Smooth muscle cell (in vitro differentiated cells): ENCODE results near the gene PTGES2. TPM values are rescaled to one million over a fixed set of nuclear protein-coding genes. Genes with fewer than 3 reads are reported as not detected.

Experiments
- DNase-seq: peaks from one replicate; lab custom pipeline; 2025; ENCODE audit not compliant: unreplicated experiment; lab: John Stamatoyannopoulos, UW
- H2AFZ ChIP-seq: fragments of 200-600 bp; sonication (generic); 2 replicates; pipeline ENCODE4 v1.6.0; 2016; ENCODE audit warnings: antibody characterized with exemption, low read depth, mild to moderate bottlenecking
- H3F3A ChIP-seq: fragments of 200-600 bp; sonication (generic); 2 replicates; pipeline ENCODE4 v1.6.0; 2017; ENCODE audit warnings: antibody characterized with exemption, low read depth
- H3K27ac ChIP-seq: fragments of 200-600 bp; sonication (generic); 2 replicates; pipeline ENCODE4 v1.5.1; 2016; ENCODE audit warnings: low read depth, mild to moderate bottlenecking
- H3K27me3 ChIP-seq: fragments of 200-600 bp; sonication (generic); 2 replicates; pipeline ENCODE4 v1.6.1; 2016; ENCODE audit warnings: low read depth, mild to moderate bottlenecking
- H3K36me3 ChIP-seq: fragments of 200-600 bp; sonication (generic); 2 replicates; pipeline ENCODE4 v1.5.1; 2016; ENCODE audit warnings: low read depth
- H3K4me1 ChIP-seq: fragments of 200-600 bp; sonication (generic); 2 replicates; pipeline ENCODE4 v1.5.1; 2016; ENCODE audit warnings: low read depth
- H3K4me2 ChIP-seq: fragments of 200-600 bp; sonication (generic); 2 replicates; pipeline ENCODE4 v1.6.0; 2016; ENCODE audit warnings: mild to moderate bottlenecking
- H3K4me3 ChIP-seq: fragments of 200-600 bp; sonication (generic); 2 replicates; pipeline ENCODE4 v1.5.1; 2016; ENCODE audit warnings: mild to moderate bottlenecking
- H3K79me2 ChIP-seq: fragments of 200-600 bp; sonication (generic); 2 replicates; pipeline ENCODE4 v1.6.0; 2016; ENCODE audit warnings: low read depth, mild to moderate bottlenecking
- H3K9ac ChIP-seq: fragments of 200-600 bp; sonication (generic); 2 replicates; pipeline ENCODE4 v1.6.0; 2016; ENCODE audit warnings: low read depth
- H3K9me3 ChIP-seq: fragments of 200-600 bp; sonication (generic); replicated peaks from 2 replicates; pipeline ENCODE4 v1.5.1; 2016; ENCODE audit warnings: low read depth
- H4K20me1 ChIP-seq: fragments of 200-600 bp; sonication (generic); 2 replicates; pipeline ENCODE4 v1.6.0; 2016; ENCODE audit warnings: low read depth
- WGBS: methylation state at CpG from one replicate; pipeline ENCODE4 v1.1.7; 2016; ENCODE audit warnings: low lambda C conversion rate; 5-methylcytosine and 5-hydroxymethylcytosine counted together
- polyA plus RNA-seq: library from polyadenylated mRNA; unstranded; fragments of >200 nt; fragmentation: Nextera tagmentation; extraction: Ambion mirVana; gene quantifications from 2 replicates; pipeline ENCODE4 v1.2.1, GENCODE V29; 2016
- total RNA-seq: library from RNA; depleted of rRNA; stranded (reverse); fragments of >200 nt; gene quantifications from 2 replicates; pipeline ENCODE4 v1.2.3, GENCODE V29; 2014
- TF ChIP-seq, protein P1 (sequence below): fragments of 200-600 bp; sonication (generic); IDR thresholded peaks from 2 replicates; pipeline ENCODE4 v1.5.1; 2017; ENCODE audit warnings: borderline replicate concordance, mild to moderate bottlenecking, antibody characterized with exemption; ENCODE audit not compliant: insufficient read depth, poor library complexity, severe bottlenecking

PTGES2 gene
- total and polyA plus RNA-seq, 2 experiments from 2014 or later = 31.5 to 78.6 TPM

DNA sequence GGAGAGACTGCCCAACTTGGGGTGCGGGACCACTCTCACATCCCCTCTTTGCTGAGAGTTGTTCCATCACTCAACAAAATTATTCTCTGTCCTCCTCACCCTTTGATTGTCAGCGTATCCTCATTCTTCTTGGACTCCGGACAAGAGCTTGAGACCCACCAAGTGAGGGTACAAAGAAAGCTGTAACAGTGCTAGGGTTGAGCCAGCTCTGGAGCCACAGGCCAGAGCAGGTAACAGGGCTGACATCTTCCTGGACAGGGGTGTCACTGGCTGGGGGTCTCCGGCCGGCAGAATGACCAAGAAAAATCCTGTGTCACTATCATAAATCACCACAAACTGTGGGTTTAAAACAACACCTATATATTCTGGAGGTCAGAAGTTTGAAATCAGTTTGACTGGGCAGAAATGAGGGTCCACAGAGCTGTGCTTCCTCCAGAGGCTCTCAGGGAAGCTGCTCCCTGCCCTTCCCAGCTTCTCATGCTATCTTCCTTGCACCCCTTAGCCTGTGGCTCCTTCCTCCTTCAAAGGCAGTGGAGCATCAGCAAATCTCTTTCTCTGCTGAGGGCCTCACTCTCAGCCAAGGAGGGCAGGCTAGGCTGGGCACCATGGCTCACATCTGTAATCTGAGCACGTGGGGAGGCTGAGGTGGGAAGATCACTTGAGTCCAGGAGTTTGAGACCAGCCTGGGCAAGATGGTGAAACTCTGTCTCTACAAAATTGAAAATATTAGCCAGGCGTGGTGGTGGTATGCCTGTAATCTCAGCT, 28.4 kb upstream of the PTGES2 start:
- TF ChIP-seq, protein P1, sequence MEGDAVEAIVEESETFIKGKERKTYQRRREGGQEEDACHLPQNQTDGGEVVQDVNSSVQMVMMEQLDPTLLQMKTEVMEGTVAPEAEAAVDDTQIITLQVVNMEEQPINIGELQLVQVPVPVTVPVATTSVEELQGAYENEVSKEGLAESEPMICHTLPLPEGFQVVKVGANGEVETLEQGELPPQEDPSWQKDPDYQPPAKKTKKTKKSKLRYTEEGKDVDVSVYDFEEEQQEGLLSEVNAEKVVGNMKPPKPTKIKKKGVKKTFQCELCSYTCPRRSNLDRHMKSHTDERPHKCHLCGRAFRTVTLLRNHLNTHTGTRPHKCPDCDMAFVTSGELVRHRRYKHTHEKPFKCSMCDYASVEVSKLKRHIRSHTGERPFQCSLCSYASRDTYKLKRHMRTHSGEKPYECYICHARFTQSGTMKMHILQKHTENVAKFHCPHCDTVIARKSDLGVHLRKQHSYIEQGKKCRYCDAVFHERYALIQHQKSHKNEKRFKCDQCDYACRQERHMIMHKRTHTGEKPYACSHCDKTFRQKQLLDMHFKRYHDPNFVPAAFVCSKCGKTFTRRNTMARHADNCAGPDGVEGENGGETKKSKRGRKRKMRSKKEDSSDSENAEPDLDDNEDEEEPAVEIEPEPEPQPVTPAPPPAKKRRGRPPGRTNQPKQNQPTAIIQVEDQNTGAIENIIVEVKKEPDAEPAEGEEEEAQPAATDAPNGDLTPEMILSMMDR = no peak
- H3K27ac ChIP-seq = no peak overlapping the region
- no peak overlapping the region for H2AFZ ChIP-seq
- H4K20me1 ChIP-seq = no peaks in the 10 kb centered on the region
- H3K4me2 ChIP-seq = no peak overlapping the region
- no peaks in the 10 kb centered on the region for H3K79me2 ChIP-seq
- DNase-seq = no peak
- H3K9ac ChIP-seq = no peak overlapping the region
- H3K27me3 ChIP-seq = no peaks in the 10 kb centered on the region
- H3K4me1 ChIP-seq = no peaks in the 10 kb centered on the region
- 92% methylated on average over 7 of the region's 7 CpGs for WGBS
- H3F3A ChIP-seq = no peaks in the 10 kb centered on the region
- H3K9me3 ChIP-seq = no peaks in the 10 kb centered on the region
- no peaks in the 10 kb centered on the region for H3K36me3 ChIP-seq
- H3K4me3 ChIP-seq = no peak overlapping the region

DNA sequence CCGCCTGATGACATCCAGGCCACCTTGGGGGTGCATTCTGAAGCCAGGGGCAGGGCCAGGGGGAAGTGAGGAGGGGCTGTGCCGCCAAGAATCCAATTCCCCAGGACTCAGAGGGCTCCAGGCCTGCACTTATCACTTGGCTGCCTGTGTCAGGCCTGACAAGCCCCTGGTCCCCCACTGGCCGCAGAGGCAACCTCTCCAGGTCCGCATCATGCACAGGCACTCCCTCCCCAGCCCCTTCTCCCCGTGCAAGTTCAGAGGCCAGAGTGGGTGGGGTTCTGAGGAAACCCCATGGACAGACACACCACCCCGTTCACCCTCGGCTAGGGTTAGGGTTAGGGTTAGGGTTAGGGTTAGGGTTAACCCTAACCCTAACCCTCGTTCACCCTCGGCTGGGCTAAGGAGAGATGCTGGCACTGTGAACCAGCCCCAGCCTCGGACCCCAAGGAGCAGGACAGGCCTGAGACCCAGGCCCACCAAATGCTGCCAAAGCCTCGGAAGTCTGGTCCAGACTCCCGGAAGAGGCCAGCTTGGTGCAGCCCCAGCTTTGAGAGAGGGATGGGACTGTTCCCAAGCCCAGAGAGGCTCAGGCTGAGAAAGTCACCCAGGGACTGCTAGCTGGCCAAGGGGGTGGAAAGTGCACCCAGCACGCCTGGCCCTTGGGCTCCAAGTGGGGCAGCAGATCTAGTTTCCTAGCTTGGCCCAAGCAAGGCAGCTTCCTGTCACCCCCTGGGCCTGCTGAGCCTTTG, 26.6 kb upstream of the PTGES2 start:
- Histone ChIP-seq H3K4me3 (no peak overlapping the region), H3F3A (no peaks in the 10 kb centered on the region), H3K9ac (no peak overlapping the region), H4K20me1 (no peaks in the 10 kb centered on the region), H3K79me2 (no peaks in the 10 kb centered on the region), H2AFZ (no peak overlapping the region), H3K27ac (no peak overlapping the region), H3K4me2 (no peak overlapping the region), H3K27me3 (no peaks in the 10 kb centered on the region), H3K36me3 (no peaks in the 10 kb centered on the region), H3K4me1 (no peaks in the 10 kb centered on the region), H3K9me3 (no peaks in the 10 kb centered on the region)
- TF ChIP-seq, protein P1 = no peak
- 93% methylated on average over 13 of the region's 13 CpGs for WGBS
- DNase-seq = no peak

DNA sequence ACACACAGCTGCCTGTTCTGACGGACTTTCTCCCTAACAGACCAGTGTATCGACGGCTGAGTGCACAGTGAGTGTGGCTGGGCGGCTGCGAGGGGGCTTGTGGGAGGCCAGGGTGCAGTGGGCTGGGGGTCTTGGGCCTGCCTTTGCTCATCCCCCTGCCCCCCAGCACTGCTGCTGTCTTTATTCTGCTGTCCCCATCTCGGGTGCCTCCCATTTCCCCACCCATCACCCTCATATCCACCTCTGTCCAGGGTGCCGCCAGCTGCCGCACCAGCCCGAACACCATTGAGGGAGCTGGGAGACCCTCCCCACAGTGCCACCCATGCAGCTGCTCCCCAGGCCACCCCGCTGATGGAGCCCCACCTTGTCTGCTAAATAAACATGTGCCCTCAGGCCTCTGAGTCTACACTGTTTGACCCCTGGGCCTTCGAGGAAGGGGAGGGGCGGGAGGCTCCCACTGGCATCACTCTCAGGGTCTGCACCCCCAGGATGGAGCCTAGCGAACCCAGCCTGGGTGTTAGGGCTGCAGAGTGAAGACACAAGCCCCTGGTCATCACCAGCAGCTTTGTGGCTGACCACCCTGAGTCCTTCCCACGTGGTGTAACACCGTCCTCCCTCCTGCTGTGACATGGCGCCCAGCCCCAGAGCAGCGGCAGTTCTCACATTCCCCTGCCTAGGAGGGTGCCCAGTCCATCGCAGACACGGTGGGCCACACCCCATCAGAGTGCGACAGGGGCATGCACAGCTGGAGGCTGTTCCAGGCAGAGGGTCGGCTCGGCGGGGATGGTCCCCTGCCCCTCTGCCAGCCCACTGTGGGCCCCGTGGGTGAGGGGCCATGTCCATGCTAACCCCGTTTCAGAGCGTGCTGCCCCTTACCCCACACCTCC, 25.8 kb upstream of the PTGES2 start:
- Histone ChIP-seq H3K4me3 (no peak overlapping the region), H3K27me3 (no peaks in the 10 kb centered on the region), H3K4me1 (no peaks in the 10 kb centered on the region), H3K9ac (no peak overlapping the region), H3K36me3 (no peaks in the 10 kb centered on the region), H3K4me2 (no peak overlapping the region), H3K79me2 (no peaks in the 10 kb centered on the region), H3K9me3 (no peaks in the 10 kb centered on the region), H3K27ac (no peak overlapping the region), H2AFZ (no peak overlapping the region), H3F3A (no peaks in the 10 kb centered on the region), H4K20me1 (no peaks in the 10 kb centered on the region)
- WGBS = 89% methylated on average over 26 of the region's 26 CpGs
- DNase-seq = no peak
- TF ChIP-seq, protein P1 = no peak
